Lower lobe of right lung (tissue), 2 donors: ENCODE measurements around the gene CFHR3. TPM values are rescaled to one million over a fixed set of nuclear protein-coding genes. Genes with fewer than 3 reads are reported as not detected.
"Not testable (repeated sequence)": the region's sequence is repeated elsewhere in the genome, so short reads cannot be mapped to it uniquely, and the experiment has no call there.

ENCODE experiments used
- ATAC-seq, 2 donors: fragments of 200-7000 bp; cut with Tn5 transposase; one replicate each; pipeline ENCODE4 v1.9.1; 2020 to 2022; ENCODE audit warnings: mild to moderate bottlenecking in 2 of 2, moderate library complexity in 2 of 2
- DNase-seq: peaks from one replicate; pipeline ENCODE4 v3.0.0-alpha.2; 2020
- H3K27ac ChIP-seq: fragments of 200-600 bp; one replicate; pipeline ENCODE4 v1.8.0; 2022
- H3K27me3 ChIP-seq: fragments of 200-600 bp; one replicate; pipeline ENCODE4 v1.8.0; 2022; ENCODE audit warnings: low read depth
- H3K36me3 ChIP-seq: fragments of 200-600 bp; one replicate; pipeline ENCODE4 v1.8.0; 2022; ENCODE audit warnings: mild to moderate bottlenecking
- H3K4me1 ChIP-seq: fragments of 200-600 bp; one replicate; pipeline ENCODE4 v1.8.0; 2022
- H3K4me3 ChIP-seq: fragments of 200-600 bp; one replicate; pipeline ENCODE4 v1.8.0; 2022; ENCODE audit warnings: mild to moderate bottlenecking
- H3K9me3 ChIP-seq: fragments of 200-600 bp; one replicate; pipeline ENCODE4 v1.8.0; 2022
- CTCF ChIP-seq: fragments of 200-600 bp; IDR thresholded peaks from one replicate; pipeline ENCODE4 v1.8.0; 2022; ENCODE audit warnings: antibody characterized with exemption, mild to moderate bottlenecking
- intact Hi-C: fragments of 100-400 bp; cut with DNase I; formaldehyde crosslinking; loops from one replicate; pipeline ENCODE4 v1.11.0; 2022
- total RNA-seq: library from RNA; stranded (reverse); fragmentation: NEBNext Ultra II Directional; extraction: Animal tissue kit (Norgen Biotek cat#: 25700); gene quantifications from one replicate; pipeline ENCODE4 v1.2.1, GENCODE V29; 2021
- donor health status: DM: no; HTN: yes; CAD: no; lungs with severe emphysema.

CFHR3 gene
- total RNA-seq, 1 donor from 2014 or later, result 0.24 TPM

- peak; percentile 34 for TF ChIP-seq CTCF
- intact Hi-C loops, DNase-seq, H3K27ac ChIP-seq, H3K36me3 ChIP-seq, H3K4me1 ChIP-seq, H3K9me3 ChIP-seq, H3K27me3 ChIP-seq, H3K4me3 ChIP-seq: not testable (repeated sequence)
- peak in 1 of 2 donors; percentile 65 for ATAC-seq
Measured at GRCh38 chr1:196827860-196828259, 53.2 kb downstream of the CFHR3 start.

Other genes with a start within 250 kb of the CFHR3 start
- gene KCNT2, start 166.4 kb upstream of the CFHR3 start, total RNA-seq, result 3.7 TPM
- 69.6 TPM for gene CFH, start 122.8 kb upstream of the CFHR3 start, total RNA-seq
- gene CFHR1, start 44.9 kb downstream of the CFHR3 start, total RNA-seq, result 0.74 TPM
- not detected for gene CFHR4, start 113.2 kb downstream of the CFHR3 start, total RNA-seq
- gene CFHR2, start 168.9 kb downstream of the CFHR3 start, total RNA-seq, result not detected
- not detected for gene CFHR5, start 202.7 kb downstream of the CFHR3 start, total RNA-seq